HG02642 (cell line): ENCODE measurements around the gene CACNB4.
A peak's percentile ranks its signal among the peaks of the same experiment; 100 is the strongest.
"Not testable (repeated sequence)": the region's sequence is repeated elsewhere in the genome, so short reads cannot be mapped to it uniquely, and the experiment has no call there.

ENCODE experiments used
- ATAC-seq: cut with Tn5 transposase; IDR thresholded peaks from one replicate; pipeline ENCODE4 v1.9.1; 2021; ENCODE audit warnings: mild to moderate bottlenecking; ENCODE audit not compliant: unreplicated experiment, poor library complexity

CACNB4 gene

GRCh38 chr2:151878655-151879563 is 219.9 kb downstream of the CACNB4 start:
- ATAC-seq: peak; percentile 57

GRCh38 chr2:151878204-151878603 is 220.6 kb downstream of the CACNB4 start:
- ATAC-seq: no peak

- not testable (repeated sequence) for ATAC-seq
Observed at GRCh38 chr2:151875631-151876030, 223.2 kb downstream of the CACNB4 start.

GRCh38 chr2:151872463-151872862 is 226.4 kb downstream of the CACNB4 start:
- no peak for ATAC-seq

- ATAC-seq: no peak
Observed at GRCh38 chr2:151869291-151869690, 229.6 kb downstream of the CACNB4 start.

GRCh38 chr2:151862700-151863099 is 236.1 kb downstream of the CACNB4 start:
- ATAC-seq: peak; percentile 99

- ATAC-seq: no peak
Observed at GRCh38 chr2:151861174-151861573, 237.7 kb downstream of the CACNB4 start.

GRCh38 chr2:151860613-151861146 is 238.2 kb downstream of the CACNB4 start:
- ATAC-seq: no peak

- ATAC-seq: no peak
Observed at GRCh38 chr2:151860210-151860609, 238.6 kb downstream of the CACNB4 start.

GRCh38 chr2:151857650-151858049 is 241.2 kb downstream of the CACNB4 start:
- no peak for ATAC-seq

- ATAC-seq: no peak
Observed at GRCh38 chr2:151855111-151855510, 243.7 kb downstream of the CACNB4 start.

GRCh38 chr2:151853070-151853758 is 245.6 kb downstream of the CACNB4 start:
- ATAC-seq: no peak

GRCh38 chr2:151852260-151853069 is 246.4 kb downstream of the CACNB4 start:
- no peak for ATAC-seq

- ATAC-seq: no peak
Observed at GRCh38 chr2:151851761-151852160, 247.1 kb downstream of the CACNB4 start.

GRCh38 chr2:151849413-151850010 is 249.3 kb downstream of the CACNB4 start:
- ATAC-seq: no peak

GRCh38 chr2:151845884-151846283 is 253.0 kb downstream of the CACNB4 start:
- peak; percentile 59 for ATAC-seq

GRCh38 chr2:151845481-151845880 is 253.4 kb downstream of the CACNB4 start:
- ATAC-seq: peak; percentile 2

- ATAC-seq: no peak
Observed at GRCh38 chr2:151844211-151844896, 254.5 kb downstream of the CACNB4 start.

- ATAC-seq: no peak
Observed at GRCh38 chr2:151843691-151844061, 255.2 kb downstream of the CACNB4 start.
